Kidney epithelial cell (primary cell): Measurements from ENCODE around the gene S100A9. TPM values are rescaled to one million over a fixed set of nuclear protein-coding genes. Genes with fewer than 3 reads are reported as not detected.

ENCODE experiments used
- DNase-seq: peaks from one replicate; pipeline ENCODE4 v3.0.0-alpha.2; 2010; ENCODE audit warnings: low read depth
- H3K27me3 ChIP-seq: 2 replicates; pipeline ENCODE4 v1.6.0; 2011; ENCODE audit warnings: low read length; ENCODE audit not compliant: control insufficient read depth, insufficient read depth
- H3K36me3 ChIP-seq: 2 replicates; pipeline ENCODE4 v1.5.1; 2011; ENCODE audit warnings: low read length; ENCODE audit not compliant: control insufficient read depth, insufficient read depth
- H3K4me3 ChIP-seq: 2 replicates; pipeline ENCODE4 v1.5.1; 2011; ENCODE audit warnings: low read depth, mild to moderate bottlenecking, control low read depth, low read length
- CTCF ChIP-seq: IDR thresholded peaks from 2 replicates; pipeline ENCODE4 v1.5.1; 2011; ENCODE audit warnings: mild to moderate bottlenecking, moderate library complexity, low read length, control low read depth, inconsistent platforms; ENCODE audit not compliant: insufficient read depth, poor library complexity, severe bottlenecking
- total RNA-seq: library from RNA; depleted of rRNA; stranded (reverse); fragments of >200 nt; gene quantifications from 2 replicates; pipeline ENCODE4 v1.2.3, GENCODE V29; 2015

Gene S100A9
- total RNA-seq, 1 donor from 2014 or later, result 35.3 TPM

- Histone ChIP-seq H3K36me3 (no peaks in the 10 kb centered on the region), H3K4me3 (no peak overlapping the region), H3K27me3 (no peaks in the 10 kb centered on the region)
- no peak for DNase-seq
- TF ChIP-seq CTCF, result no peak
These were observed 2.5 kb downstream of the S100A9 start for GRCh38 chr1:153360190-153360589.

- no peak for DNase-seq
- no peak overlapping the region for H3K4me3 ChIP-seq
- no peaks in the 10 kb centered on the region for H3K36me3 ChIP-seq
- H3K27me3 ChIP-seq, result no peaks in the 10 kb centered on the region
- TF ChIP-seq CTCF, result no peak
These were observed 3.2 kb downstream of the S100A9 start for GRCh38 chr1:153360592-153361479.

DNA sequence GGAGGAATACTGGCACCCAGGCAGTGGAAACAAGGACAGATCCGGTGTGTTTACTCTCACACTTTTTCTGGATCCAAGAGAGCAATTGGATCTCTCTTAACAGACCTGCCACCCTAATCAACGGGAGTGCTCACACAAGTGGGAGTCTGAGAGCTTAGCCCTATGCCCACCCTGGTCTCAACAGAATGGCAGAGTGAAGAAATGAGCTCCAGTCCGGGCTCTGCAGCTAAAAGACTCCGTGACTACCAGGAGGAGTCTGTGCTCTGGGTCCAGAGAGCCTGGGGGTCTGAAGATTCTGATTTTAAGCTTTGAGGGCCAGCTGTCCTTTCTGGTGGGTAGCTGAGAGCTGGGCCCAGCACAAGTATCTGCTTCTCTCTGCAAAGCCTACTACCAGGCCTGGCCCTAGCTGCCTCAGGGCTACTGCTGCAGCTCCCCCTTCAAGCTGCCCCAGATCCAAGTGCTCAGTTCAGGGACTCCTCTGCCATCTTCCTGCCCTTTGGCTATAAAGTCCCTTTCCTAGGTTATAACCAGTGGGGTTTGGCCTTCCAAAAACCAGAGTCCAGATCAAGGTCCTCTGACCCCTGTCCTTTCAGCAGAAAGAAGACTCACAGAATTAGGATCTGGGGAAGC is 3.9 kb downstream of the S100A9 start:
- TF ChIP-seq CTCF, result no peak
- no peak for DNase-seq
- H3K27me3 ChIP-seq, result no peaks in the 10 kb centered on the region
- H3K36me3 ChIP-seq, result no peaks in the 10 kb centered on the region
- H3K4me3 ChIP-seq, result no peak overlapping the region

DNA sequence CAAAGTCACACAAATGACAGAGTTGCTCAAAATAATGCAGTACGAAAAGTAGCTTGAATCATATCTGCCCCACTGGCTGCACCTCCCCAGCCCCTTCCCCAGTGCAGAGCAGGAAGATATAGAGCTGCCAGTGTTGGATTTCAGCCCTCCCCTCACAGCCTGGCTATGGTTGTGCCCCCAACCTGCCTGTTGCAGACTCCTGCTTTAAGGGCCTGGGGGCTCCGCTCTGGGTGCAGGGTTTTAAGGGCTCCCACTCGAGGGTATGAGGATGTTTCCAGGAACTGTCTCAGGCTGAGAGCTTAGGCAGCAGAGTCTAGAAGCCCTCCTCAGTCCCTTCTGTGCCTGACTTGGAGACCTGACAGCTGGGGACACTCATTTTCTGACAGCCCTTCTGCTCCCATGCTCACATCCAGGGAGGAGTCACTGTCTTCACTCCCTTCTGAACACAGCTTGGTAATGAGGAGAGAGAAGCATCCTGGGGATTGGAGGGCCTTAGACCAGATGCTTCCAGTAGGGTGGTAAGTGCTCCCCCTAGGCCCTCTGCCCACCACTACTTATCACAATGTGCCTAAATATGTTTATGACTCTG is 4.6 kb downstream of the S100A9 start:
- Histone ChIP-seq H3K27me3 (no peaks in the 10 kb centered on the region), H3K4me3 (no peak overlapping the region), H3K36me3 (no peaks in the 10 kb centered on the region)
- DNase-seq, result no peak
- no peak for TF ChIP-seq CTCF

DNA sequence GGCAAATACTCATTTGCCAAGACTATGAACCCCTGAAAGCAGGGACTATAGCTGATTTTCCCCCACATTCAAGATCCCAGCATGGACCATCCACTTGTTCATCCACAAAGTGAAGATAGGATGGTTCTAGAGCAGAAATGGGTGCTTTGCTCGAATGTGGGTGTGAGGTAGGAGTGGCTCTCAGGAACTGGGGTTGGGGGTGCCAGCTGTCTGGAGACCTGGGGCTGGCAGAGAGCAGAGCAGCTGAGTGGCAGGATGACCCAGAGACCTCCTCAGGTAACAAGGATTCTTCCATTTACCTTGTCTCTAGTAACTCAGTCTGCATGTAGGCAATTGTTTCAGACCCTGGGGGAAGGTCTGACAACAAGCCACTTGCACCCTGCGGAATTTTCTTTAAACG is 6.0 kb downstream of the S100A9 start:
- no peak for DNase-seq
- no peak for TF ChIP-seq CTCF
- H3K4me3 ChIP-seq, result no peak overlapping the region
- H3K27me3 ChIP-seq, result no peaks in the 10 kb centered on the region
- no peaks in the 10 kb centered on the region for H3K36me3 ChIP-seq
